Measurements from ENCODE around the gene IDI1.

DNA sequence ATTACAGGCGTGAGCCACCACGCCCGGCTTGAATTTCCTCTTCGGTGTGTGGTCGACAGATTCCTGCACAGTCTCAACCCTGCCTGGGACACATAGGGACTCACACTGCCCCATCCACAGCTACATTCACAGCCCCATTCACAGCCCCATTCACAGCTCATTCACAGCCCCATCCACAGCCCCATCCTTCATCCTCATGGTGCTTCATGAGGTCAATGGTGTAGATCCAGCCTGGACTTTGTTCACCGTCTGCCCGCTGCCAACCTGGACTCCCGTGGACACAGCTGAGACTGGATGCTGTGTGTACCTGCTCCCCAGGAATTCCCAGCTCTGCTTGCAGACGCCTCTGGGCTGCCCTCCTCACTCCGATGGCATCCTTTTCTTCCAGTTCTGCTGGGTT, 28.5 kb downstream of the IDI1 start:
- TF ChIP-seq POLR2A (IDR thresholded peaks at IDR 0.05): no peak
- TF ChIP-seq, protein P1, sequence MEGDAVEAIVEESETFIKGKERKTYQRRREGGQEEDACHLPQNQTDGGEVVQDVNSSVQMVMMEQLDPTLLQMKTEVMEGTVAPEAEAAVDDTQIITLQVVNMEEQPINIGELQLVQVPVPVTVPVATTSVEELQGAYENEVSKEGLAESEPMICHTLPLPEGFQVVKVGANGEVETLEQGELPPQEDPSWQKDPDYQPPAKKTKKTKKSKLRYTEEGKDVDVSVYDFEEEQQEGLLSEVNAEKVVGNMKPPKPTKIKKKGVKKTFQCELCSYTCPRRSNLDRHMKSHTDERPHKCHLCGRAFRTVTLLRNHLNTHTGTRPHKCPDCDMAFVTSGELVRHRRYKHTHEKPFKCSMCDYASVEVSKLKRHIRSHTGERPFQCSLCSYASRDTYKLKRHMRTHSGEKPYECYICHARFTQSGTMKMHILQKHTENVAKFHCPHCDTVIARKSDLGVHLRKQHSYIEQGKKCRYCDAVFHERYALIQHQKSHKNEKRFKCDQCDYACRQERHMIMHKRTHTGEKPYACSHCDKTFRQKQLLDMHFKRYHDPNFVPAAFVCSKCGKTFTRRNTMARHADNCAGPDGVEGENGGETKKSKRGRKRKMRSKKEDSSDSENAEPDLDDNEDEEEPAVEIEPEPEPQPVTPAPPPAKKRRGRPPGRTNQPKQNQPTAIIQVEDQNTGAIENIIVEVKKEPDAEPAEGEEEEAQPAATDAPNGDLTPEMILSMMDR (IDR thresholded peaks at IDR 0.05): no peak
